GM04504 (cell line): ENCODE results near the gene PRKN.
"Not testable (repeated sequence)": the region's sequence is repeated elsewhere in the genome, so short reads cannot be mapped to it uniquely, and the experiment has no call there.

Experiments used
- DNase-seq: peaks from one replicate; pipeline ENCODE4 v3.0.0-alpha.2; 2012; ENCODE audit warnings: low read depth

PRKN gene

DNA sequence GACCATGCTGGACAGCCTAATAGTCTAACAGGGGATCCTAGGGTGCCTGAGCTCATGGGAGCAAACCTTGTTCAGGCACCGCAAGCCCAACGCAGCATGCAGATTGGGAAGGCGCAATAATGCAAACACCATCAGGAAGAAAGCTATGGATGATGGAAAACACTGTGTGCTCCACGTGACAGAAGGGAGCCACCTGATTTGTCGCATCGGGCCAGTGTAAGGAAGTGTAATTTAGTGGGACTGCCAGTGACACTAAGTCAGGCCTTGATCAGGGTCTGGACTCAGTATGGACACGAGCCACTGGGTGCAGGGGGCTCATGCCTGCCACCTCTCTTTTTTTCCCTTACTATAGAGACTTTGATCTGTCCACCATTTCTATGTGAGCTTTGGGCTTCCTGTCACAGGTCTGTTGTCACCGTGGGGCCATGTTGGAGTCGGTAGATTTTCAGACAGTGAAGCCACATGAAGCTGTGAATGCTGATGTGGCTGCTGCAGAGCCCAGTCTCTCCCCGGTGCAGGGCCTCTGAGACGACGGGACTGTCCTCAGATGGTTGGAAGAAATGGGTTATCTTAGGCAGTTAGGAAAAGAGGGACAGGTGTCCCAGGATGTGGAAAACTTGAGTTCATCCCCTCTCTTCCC lies 1379.5 kb downstream of the PRKN start:
- no peak for DNase-seq

DNA sequence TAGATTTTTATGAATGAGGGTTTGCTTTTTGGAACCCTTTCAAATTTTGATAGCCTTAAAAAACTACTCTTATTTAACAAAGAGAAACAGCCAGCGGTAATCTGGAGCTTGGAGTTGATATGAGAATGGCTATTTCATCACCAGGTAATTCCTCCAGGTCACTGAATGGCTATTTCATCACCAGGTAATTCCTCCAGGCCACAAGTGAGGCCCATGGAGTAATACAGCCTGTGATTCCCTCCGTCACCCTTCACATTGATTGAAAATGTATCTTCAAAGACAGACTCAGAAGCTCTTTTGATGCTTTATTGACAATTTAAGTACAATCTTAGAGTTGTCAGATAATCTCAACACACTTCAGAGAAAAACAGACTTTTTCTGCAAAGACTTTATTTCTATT lies 1380.4 kb downstream of the PRKN start:
- DNase-seq, result no peak

DNA sequence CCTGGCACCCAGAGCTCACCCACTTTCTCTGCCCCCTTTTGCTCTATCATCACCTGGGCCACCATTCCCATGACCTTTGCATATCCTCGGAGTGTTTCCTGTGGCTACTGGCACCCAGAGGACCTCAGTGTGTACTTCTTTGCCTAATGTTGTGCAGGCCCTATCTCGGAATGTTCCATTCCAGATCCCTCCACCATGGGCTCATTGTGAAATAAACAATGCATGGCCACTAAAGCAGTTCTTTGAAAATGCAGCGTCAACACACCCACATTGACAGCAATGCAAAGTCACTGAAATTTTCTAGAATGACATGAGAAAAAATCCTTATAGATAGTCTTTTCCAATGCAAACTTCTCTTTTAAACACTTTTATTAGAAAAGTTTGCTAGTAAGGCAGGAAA lies 1380.8 kb downstream of the PRKN start:
- DNase-seq, result no peak

DNA sequence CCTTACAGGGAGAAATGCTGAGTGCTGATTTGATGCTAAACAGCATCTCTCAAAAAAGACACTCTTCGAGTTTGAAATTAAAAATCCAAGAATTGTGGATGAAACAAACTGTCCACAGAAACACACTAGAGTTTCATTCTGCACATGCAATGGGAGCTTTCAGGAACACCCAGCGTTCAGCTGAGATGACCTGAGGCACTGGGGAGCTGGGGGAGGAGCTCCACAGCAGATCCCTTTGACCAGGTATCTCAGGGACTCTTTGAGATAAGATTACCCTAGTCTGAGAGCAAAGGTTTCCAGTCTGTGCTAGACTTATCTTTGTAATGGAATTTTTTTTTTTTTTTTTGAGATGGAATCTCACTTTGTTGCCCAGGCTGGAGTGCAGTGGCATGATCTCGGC lies 1382.9 kb downstream of the PRKN start:
- no peak for DNase-seq

DNA sequence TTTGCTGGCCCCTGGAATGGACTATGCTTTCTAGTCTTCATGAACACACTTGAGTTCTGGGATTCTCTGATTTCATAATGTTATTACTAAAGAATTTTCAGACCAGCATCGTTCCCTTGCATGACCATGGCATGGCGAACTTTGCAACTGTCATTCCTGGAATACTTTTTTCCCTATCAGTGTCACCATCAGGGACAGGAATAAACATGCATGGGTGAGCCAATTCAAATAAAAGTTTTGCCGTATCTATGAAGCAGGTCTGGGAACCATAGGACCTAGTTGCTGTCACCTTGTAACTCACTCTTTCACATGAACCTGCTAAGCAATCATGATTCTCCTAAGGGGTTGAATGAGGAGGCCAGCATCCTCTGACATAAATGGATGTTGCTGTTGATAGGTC lies 1385.5 kb downstream of the PRKN start:
- no peak for DNase-seq

DNA sequence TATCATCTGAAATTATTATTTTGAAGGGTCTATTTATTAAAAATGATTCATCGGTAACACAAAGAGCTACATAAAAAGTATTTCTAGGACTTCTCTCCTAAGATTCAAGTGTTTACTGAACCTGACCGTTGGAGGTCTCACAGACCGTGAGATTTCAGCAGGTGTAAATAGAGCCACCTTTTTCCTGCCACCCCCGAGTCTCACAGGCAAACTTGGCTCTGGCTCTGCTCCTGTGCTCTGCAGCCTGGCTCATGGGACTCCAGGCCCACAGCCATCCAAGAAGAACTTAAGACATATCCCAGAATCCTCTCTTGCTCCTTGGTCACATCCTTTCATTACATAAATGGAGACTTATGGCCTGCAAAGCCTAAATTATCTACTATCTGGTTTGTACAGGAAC lies 1385.9 kb downstream of the PRKN start:
- no peak for DNase-seq

DNA sequence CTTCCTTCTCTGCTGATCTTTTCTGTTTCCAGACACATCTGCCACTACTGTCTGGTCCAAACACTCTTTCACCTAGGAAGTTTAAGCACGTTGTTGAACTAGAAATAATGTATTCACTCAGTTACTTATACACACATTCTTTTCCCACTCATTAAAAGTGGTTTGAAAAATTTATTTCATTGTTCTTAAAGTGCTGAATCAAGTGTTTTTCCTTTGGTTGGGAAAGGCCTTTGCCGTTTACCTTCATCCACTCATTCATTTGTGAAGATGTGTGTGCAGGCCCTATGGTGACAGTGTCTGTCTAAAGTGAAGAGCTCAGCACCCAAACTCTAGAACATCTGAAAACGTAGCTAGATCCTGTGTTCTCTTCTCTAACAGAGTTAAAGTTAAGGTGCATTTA lies 1389.6 kb downstream of the PRKN start:
- no peak for DNase-seq

DNA sequence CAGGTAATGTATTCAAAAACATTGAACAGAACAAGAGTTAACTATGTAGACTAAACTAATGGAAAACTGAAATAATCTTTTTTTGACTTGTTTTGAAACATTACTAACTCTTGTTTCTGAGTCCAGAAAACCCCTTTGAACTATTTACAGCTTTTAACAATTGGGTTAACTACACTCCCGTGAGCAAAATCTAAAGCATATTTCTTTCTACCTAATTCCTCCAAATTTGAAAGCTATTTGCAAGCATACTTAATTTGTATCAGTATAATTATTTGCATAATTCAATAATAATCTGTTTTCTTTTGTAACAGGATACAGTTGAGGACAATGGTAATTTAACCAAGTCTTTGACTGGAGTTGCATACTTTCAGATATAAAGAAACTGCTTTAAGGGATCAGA lies 1391.1 kb downstream of the PRKN start:
- DNase-seq, result no peak

DNA sequence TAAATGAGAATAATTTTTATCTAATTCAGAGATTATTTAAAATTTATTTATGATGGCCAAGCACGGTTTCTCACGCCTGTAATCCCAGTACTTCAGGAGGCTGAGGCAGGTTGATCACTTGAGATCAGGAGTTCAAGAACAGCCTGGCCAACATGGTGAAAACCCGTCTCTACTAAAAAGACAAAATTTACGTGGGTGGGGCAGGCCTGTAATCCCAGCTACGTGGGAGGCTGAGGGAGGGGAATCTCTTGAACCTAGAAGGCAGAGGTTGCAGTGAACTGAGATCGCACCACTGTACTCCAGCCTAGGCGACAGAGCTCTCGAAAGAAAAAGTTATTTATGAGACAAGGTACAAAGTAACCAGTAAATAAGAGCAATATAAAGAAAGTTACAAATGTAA lies 1394.2 kb downstream of the PRKN start:
- no peak for DNase-seq

DNA sequence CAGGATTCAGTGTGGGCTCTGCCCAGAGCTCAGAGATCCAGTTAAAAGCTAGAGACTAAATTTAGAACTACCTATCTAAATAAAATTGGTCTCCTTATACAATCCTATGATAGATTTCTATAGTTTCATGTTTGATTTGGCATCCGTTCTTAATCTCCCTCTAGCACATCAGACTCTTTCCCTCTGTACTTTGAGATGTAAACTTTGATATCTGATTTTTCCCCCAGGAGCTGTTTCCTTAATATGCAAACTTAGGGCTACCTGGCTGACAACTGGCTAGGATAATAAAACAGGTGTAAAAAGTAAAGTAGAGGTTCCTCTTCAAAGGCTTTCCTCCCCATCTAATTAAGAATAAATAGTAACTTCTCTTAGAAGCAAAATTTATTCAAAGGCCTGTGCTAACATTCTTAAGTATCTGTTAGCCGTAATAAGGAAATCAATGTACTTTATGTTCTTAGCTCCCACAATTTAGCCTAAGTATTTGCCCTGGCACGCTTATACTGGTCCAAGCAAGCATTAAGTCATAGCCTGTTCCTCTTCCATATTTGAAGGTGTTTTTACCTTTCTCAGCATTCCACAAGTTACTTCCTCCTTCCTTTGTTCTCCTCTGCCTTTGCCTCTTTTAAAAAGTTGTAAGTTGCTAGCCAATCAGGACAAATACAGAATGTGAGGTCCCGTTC lies 1396.0 kb downstream of the PRKN start:
- not testable (repeated sequence) for DNase-seq

DNA sequence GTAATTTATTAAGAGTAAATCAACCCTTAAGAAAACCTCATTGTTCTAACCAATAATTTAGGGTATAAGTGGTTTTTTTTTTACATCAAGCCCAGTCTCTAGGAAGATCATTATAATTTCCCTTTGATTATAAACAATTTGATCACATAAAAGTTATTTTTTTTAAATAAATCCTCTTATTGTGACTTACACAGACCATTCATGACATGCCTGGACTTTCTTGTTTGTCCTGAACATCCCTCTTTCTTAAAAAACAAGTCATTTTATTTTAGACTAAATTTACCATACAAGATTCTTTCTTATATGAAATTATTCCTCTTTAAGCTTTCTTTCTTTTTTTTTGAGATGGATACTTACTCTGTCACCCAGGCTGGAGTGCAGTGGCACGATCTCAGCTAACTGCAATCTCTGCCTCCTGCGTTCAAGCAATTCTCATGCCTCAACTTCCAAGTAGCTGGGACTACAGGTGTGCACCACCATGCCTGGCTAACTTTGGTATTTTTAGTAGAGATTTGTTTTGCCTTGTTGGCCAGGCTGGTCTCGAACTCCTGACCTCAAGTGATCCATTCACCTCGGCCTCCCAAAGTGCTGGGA lies 1400.1 kb downstream of the PRKN start:
- no peak for DNase-seq

DNA sequence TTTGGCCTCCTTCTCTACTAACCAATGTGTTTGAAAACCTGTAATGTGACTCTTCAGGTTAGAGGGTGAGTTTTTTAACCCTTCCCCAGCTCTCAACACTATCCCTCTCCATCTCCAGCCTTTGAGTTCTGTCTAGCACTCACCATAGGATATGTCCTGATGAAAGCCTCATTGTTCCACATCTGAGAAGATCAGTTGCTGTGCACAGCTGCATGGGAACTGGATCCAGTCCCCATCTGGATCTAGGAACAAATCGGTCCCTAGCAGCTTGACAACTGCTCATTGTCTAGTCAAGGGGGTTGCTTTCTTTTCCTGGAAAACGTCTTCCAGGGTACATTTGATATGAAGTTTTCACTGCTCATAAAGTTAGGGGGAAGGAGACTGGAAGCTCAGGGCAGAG lies 1408.3 kb downstream of the PRKN start:
- no peak for DNase-seq

DNA sequence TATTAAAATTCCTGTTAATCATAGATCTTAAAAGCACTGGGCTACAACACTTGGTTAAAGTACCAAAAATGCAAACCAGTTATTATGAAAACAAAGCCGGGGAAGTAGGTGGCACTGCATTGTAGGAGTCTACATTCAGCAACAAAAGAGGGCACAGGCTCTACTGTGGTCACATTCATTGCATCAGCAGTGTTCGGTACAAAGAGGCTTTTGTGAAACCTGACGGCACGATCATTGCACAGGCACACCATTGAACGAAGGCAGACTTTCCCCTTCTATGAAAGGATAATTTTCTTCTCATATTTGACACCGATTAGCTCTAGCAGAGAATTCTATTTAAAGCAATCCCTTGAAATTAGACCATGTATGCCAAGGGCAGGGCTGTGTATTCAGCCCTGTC lies 1409.1 kb downstream of the PRKN start:
- no peak for DNase-seq

DNA sequence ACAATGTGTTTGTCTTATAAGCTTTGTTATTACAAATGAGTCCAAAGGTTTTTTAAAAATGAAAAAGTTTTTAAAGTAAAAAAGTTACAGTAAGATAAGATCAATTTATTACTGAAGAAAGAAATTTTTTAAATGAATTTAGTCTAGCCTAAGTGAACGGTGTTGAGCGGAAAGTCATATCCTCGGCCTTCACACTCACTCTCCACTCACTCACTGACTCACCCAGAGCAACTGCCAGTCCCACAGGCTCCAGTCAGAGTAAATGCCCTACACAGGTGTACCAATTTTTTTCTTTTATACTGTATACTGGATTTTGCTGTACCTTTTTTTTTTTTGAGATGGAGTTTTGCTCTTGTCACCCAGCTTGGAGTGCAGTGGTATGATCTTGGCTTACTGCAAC lies 1411.0 kb downstream of the PRKN start:
- no peak for DNase-seq

DNA sequence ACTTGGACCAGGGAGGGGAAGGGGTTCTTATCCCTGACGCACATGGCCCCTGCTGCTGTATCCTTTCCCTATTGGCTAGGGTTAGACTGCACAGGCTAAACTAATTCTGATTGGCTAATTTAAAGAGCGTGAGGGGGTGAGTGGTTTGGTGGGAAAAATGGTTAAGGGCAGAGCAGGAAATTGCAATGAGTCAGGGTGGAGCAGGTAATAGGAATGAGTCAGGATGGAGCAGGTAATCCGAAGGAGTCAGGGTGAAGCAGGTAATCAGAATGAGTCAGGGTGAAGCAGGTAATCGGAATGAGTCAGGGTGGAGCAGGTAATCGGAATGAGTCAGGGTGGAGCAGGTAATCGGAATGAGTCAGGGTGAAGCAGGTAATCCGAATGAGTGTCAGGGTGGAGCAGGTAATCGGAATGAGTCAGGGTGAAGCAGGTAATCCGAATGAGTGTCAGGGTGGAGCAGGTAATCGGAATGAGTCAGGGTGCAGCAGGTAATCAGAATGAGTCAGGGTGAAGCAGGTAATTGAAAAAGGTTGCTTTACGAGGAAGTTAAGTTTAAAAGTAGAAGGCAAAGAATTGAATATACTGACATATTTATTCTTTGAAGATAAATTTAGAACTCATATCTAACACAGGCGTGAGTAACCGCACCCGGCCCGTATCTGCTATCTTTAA lies 1412.2 kb downstream of the PRKN start:
- not testable (repeated sequence) for DNase-seq

DNA sequence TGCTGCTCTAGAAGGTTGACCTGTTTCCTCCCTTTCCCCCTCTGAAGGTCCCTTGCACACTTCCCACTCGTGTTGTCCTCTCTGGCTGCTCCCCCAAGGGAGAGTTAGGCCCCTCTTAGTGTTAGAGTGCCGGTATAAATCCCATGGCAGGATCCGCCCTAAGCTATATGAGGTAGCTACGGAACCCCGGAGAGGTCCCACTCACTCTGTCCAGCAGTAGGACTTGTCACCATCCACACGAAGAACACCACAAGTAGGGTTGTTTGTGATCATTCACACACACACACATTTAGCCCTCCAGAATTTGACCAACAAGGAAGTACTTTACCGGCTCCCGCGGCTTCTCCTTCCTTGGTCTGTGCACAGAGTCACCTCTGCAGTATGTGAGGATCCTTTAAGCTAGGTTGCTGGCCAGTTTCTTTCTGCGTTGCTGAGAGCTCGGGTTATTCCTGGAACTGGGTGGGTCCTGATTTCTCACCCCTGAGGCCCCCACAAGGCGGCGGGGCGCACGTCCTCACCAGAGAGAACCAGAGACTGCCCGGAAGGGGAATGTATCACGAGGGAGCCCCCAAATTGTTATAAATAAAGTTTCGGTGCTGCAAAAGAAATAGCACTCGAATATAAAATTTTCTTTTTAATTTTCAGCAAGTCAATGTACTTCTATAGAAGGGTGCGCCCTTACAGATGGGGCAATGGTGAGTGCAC lies 1412.9 kb downstream of the PRKN start:
- not testable (repeated sequence) for DNase-seq

DNA sequence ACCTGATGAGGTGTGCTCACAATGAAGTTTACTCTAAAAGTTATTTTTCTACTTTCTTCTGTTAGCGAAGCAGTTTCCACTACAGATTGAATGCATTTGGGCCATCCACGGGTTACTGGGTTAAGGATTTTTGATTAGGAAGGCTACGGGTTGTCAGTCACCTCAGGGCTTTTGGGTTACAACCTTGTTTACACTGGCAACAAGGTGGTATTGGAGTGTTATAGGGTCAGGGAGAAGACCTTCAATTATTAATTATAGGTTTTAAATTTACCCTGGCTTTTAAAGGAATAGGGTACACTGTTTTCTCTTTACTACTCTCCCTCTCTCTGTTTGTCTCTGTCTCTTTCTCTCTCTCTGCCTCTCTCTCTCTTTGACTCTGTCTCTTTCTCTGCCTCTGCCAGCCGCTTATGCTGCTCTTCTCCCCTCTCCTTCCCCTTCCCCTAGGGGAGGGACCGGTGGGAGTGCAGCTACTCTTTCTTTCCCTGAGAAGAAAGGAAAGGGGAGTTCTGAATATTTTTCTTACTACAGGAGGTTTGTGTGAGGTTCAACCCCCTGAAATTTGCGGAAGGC lies 1413.5 kb downstream of the PRKN start:
- no peak for DNase-seq

DNA sequence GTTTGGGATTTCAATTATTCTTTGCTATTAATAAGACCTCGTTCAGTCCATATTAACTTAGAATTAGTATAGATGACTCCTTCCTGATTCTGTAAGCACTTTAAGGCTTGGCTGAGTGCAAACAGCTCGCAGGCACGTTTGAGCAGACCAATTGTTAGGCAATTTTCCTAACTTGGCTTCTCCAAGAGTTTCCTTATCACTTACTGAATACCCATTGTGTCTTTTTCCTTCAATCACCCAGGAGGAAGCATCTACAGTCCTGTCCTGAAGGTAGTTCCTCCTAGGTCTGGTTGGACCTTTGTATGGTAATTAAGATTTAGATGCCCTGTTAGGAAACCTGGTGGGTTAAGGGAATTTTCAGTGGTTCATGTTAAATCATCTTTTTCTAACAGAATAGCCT lies 1414.1 kb downstream of the PRKN start:
- not testable (repeated sequence) for DNase-seq

DNA sequence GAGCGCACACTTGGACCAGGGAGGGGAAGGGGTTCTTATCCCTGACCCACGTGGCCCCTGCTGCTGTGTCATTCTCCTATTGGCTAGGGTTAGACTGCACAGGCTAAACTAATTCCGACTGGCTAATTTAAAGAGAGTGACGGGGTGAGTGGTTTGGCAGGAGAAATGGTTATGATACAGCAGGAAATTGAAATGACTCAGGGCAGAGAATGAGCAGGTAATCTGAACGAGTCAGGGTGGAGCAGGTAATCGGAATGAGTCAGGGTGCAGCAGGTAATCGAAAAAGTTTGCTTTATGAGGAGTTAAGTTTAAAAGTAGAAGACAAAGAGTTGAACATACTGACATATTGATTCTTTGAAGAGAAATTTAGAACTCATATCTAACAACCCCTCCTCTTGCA lies 1417.8 kb downstream of the PRKN start:
- not testable (repeated sequence) for DNase-seq

DNA sequence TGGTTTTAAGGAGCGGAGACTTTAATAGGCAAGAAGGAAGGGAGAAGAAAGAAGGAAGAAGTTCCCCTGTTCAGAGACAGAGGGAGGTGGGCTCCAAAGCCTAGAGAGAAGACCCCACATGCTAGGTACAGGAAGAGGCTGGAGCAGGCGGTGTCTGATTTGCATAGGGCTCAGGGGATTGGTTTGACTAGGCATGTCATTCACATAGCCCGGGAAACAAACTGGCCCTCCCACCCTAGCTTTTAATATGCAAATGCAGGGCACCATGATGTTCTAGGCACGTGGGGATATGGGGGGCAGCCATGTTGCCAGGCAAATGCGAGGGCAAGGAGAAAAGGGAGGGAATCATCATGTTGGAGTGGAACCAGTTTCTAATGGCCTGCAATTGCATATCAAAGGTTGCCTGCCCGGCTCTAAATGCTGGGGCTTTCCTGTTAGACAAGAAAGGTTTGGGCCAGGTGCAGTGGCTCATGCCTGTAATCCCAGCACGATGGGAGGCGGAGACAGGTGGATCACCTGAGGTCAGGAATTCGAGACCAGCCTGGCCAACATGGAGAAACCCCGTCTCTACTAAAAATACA lies 1419.4 kb downstream of the PRKN start:
- no peak for DNase-seq

DNA sequence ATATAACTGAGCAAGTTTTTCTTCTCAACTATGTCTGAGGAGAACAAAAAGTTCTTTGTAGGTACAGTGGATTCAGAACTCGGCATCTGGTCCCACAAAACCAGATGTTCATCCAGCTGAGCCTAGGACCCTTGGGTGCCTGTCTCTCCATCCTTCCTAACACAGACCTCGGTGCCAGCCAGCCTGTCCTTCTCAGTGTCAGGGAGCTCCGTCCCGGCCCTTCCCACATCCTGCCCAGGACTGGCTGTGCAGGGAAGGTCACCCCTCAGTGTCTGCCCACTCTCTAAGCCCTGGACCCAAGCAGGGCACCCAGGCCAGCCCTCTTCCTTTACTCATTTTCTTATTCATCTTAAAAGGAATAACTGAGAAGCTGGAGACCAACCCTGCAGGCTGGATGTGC lies 1421.7 kb downstream of the PRKN start:
- no peak for DNase-seq
